AG09319 (cell line): ENCODE measurements around the gene WAPL.

Experiments
- DNase-seq: peaks from one replicate; pipeline ENCODE4 v3.0.0-alpha.2; 2010; ENCODE audit warnings: low read depth; ENCODE audit errors: extremely low read depth
- TF ChIP-seq, protein P1 (sequence below): IDR thresholded peaks from 2 replicates; pipeline ENCODE4 v1.5.1; 2011; ENCODE audit warnings: low read depth, mild to moderate bottlenecking, inconsistent platforms, low read length, moderate library complexity

The WAPL gene

DNA sequence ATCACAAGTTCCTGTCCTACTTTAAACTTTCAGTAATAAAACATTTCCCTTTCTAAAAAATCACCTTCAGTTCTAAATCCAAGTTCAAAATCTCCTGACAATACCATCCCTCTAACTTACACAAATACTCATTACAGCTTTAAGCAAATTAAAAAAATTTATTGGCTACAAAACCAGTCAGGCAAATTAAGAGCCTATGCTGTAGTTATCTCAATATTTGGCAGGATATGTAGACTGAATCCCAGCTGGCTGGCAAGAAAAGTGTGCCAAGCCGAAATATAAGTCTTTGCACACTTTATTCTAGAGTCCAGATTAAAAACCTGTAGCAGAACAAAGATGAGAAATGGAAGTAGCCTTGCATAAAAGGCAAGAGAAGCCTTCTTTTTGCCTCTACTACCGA, 9.5 kb downstream of the WAPL start:
- TF ChIP-seq, protein P1, sequence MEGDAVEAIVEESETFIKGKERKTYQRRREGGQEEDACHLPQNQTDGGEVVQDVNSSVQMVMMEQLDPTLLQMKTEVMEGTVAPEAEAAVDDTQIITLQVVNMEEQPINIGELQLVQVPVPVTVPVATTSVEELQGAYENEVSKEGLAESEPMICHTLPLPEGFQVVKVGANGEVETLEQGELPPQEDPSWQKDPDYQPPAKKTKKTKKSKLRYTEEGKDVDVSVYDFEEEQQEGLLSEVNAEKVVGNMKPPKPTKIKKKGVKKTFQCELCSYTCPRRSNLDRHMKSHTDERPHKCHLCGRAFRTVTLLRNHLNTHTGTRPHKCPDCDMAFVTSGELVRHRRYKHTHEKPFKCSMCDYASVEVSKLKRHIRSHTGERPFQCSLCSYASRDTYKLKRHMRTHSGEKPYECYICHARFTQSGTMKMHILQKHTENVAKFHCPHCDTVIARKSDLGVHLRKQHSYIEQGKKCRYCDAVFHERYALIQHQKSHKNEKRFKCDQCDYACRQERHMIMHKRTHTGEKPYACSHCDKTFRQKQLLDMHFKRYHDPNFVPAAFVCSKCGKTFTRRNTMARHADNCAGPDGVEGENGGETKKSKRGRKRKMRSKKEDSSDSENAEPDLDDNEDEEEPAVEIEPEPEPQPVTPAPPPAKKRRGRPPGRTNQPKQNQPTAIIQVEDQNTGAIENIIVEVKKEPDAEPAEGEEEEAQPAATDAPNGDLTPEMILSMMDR: no peak
- DNase-seq: no peak

DNA sequence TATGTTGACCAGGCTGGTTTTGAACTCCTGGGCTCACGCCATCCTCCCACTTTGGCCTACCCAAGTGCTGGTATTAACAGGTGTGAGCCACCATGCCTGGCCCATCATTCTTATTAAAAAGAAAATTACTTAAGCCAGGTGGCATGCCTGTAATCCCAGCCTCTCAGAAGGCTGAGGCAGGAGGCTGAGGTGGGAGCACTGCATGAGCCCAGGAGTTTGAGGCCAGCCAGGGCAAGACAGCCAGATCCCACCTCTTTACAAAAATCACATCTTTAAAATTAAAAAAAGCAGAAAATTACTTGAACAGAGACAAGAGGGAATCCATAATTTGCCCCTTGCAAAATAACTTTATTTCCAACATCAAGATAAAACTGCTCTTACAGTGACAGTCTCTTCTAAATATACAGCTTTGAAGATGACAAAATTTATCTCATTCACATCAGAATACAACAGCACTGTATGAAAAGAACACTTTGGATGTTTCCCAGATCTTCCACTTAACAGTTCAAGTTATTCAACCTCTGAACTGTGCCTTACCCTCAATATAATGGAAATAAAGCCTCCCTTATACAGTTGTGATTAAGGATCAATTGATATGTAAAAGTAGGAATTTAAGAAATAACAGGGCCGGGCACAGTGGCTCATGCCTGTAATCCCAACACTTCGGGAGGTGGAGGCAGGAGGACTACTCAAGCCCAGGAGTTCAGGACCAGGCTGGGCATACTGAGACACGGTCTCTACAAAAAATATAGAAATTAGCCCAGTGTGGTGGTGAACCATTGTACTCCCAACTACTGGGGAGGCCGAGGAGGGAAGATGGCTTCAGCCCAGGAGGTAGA, 10.3 kb downstream of the WAPL start:
- TF ChIP-seq, protein P1: no peak
- no peak for DNase-seq

DNA sequence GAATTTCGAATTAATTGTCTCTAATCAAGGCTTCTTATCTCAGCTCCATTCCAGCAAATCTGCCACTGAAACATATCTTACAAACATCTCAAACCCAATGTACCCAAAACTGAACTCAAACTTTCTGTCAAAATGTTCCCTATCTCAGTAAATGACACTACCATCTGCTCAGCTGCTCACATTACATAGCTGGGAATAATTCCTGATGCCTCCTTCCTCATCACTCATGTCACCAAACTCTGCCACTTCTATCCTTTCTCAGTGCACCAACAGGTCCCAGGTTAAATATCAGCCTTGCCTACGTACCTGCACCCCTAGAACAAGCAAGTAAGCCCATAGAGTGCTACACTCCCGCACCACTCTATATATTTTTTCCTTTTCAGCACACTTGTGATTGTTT, 12.4 kb downstream of the WAPL start:
- no peak for DNase-seq
- TF ChIP-seq, protein P1: no peak

DNA sequence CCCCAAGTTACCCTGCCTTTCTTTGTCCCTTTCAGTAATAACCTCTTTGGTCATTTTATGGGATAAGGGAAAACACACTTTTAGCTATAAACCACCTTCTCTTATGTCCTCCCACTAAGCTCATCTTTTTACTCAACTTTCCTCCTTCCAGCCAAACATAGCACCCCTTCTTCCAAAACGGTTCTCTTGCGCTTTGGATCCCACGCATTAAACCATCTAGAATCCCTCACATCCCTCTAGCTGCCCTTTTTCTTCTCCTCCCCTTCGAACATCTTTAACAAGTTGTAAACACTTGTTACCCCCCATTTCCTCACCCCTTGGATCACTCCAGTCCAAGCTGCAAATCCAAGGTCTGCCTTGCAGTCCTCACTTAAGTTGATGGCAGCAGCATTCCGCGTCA, 13.4 kb downstream of the WAPL start:
- no peak for DNase-seq

DNA sequence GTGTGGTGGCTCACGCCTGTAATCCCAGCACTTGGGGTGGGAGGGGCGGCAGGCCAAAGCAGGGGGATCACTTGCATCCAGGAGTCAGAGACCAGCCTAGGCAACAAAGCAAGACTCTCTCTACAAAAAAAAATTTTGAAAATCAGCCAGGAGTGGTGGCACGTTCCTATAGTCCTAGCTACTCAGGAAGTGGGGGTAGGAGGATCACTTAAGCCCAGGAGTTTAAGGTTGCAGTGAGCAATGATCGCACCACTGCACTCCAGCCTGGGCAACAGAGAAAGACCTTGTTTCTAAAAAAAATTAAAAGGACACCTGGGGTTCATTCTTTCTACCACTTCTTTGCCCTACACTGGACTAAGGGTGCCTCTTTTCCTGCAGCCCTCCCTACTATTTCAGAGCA, 15.1 kb downstream of the WAPL start:
- DNase-seq: no peak
- TF ChIP-seq, protein P1: no peak

More for the DNA sequence above, 13.4 kb downstream of the WAPL start:
- TF ChIP-seq, protein P1: no peak

DNA sequence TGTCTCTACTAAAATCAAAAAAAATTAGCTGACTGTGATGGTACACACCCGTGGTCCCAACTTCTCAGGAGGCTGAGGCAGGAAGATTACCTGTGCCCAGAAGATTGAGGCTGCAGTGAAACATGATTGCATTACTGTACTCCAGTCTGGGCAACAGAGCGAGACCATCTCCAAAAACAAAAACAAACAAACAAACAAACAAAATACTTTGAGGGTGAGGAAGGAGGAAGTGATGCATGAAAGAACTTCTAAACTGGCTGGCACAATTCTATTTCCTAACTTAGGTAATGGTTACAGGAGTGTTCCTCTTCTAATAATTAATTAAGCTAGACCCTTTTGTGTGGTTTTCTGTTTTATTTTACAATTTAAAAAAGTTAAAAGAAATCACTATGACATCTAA, 15.5 kb downstream of the WAPL start:
- TF ChIP-seq, protein P1: no peak
- no peak for DNase-seq

DNA sequence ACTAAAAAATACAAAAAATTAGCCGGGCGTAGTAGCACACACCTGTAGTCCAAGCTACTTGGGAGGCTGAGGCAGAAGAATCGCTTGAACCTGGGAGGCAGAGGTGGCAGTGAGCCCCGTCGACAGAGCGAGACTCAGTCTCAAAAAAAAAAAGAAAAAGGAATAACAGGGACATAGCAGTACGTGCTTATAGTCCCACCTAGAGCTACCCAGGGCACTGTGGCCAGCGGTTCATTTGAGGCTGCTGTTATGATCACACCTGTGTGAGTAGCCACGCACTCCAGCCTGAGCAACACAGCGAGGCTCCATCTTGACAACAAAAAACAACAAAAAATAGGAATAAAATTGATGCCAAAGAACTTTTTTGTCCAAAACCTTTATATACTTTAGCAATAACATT, 17.1 kb downstream of the WAPL start:
- no peak for DNase-seq
- TF ChIP-seq, protein P1: no peak
